Measurements from ENCODE around the gene DOCK9. TPM values are rescaled to one million over a fixed set of nuclear protein-coding genes. Genes with fewer than 3 reads are reported as not detected.

DOCK9 gene
- total RNA-seq, 1 experiment from 2014 or later = 7.7 TPM

- no peak for DNase-seq
- Histone ChIP-seq H3K36me3 (replicated peaks; ENCODE audit: control insufficient read depth, insufficient read depth, low read length) (no peaks in the 10 kb centered on the region), H3K27me3 (ENCODE audit: control insufficient read depth, insufficient read depth, low read length) (no peaks in the 10 kb centered on the region), H3K4me3 (ENCODE audit: insufficient read depth, low read depth, low read length) (no peak overlapping the region)
These were observed 129.1 kb downstream of the DOCK9 start for GRCh38 chr13:98848746-98849145.

GRCh38 chr13:98847780-98848179 is 130.1 kb downstream of the DOCK9 start:
- no peak overlapping the region for H3K4me3 ChIP-seq (ENCODE audit: insufficient read depth, low read depth, low read length)
- H3K36me3 ChIP-seq (replicated peaks; ENCODE audit: control insufficient read depth, insufficient read depth, low read length) = no peaks in the 10 kb centered on the region
- no peaks in the 10 kb centered on the region for H3K27me3 ChIP-seq (ENCODE audit: control insufficient read depth, insufficient read depth, low read length)
- DNase-seq = peak; percentile 61

- Histone ChIP-seq H3K36me3 (replicated peaks; ENCODE audit: control insufficient read depth, insufficient read depth, low read length) (no peaks in the 10 kb centered on the region), H3K4me3 (ENCODE audit: insufficient read depth, low read depth, low read length) (no peak overlapping the region), H3K27me3 (ENCODE audit: control insufficient read depth, insufficient read depth, low read length) (no peaks in the 10 kb centered on the region)
- DNase-seq = no peak
These were observed 130.9 kb downstream of the DOCK9 start for GRCh38 chr13:98846986-98847385.

- Histone ChIP-seq H3K36me3 (replicated peaks; ENCODE audit: control insufficient read depth, insufficient read depth, low read length) (no peaks in the 10 kb centered on the region), H3K4me3 (ENCODE audit: insufficient read depth, low read depth, low read length) (no peak overlapping the region), H3K27me3 (ENCODE audit: control insufficient read depth, insufficient read depth, low read length) (no peaks in the 10 kb centered on the region)
- no peak for DNase-seq
These were observed 131.3 kb downstream of the DOCK9 start for GRCh38 chr13:98846521-98846920.

- no peak for DNase-seq
- Histone ChIP-seq H3K4me3 (ENCODE audit: insufficient read depth, low read depth, low read length) (no peak overlapping the region), H3K27me3 (ENCODE audit: control insufficient read depth, insufficient read depth, low read length) (no peaks in the 10 kb centered on the region), H3K36me3 (replicated peaks; ENCODE audit: control insufficient read depth, insufficient read depth, low read length) (no peaks in the 10 kb centered on the region)
These were observed 132.1 kb downstream of the DOCK9 start for GRCh38 chr13:98845742-98846141.

- no peaks in the 10 kb centered on the region for H3K36me3 ChIP-seq (replicated peaks; ENCODE audit: control insufficient read depth, insufficient read depth, low read length)
- no peak overlapping the region for H3K4me3 ChIP-seq (ENCODE audit: insufficient read depth, low read depth, low read length)
- no peaks in the 10 kb centered on the region for H3K27me3 ChIP-seq (ENCODE audit: control insufficient read depth, insufficient read depth, low read length)
- no peak for DNase-seq
These were observed 133.8 kb downstream of the DOCK9 start for GRCh38 chr13:98844021-98844420.

GRCh38 chr13:98843482-98843877 is 134.4 kb downstream of the DOCK9 start:
- DNase-seq = no peak
- Histone ChIP-seq H3K4me3 (ENCODE audit: insufficient read depth, low read depth, low read length) (no peak overlapping the region), H3K36me3 (replicated peaks; ENCODE audit: control insufficient read depth, insufficient read depth, low read length) (no peaks in the 10 kb centered on the region), H3K27me3 (ENCODE audit: control insufficient read depth, insufficient read depth, low read length) (no peaks in the 10 kb centered on the region)

- no peaks in the 10 kb centered on the region for H3K27me3 ChIP-seq (ENCODE audit: control insufficient read depth, insufficient read depth, low read length)
- peak; percentile 57 for DNase-seq
- no peak overlapping the region for H3K4me3 ChIP-seq (ENCODE audit: insufficient read depth, low read depth, low read length)
- no peaks in the 10 kb centered on the region for H3K36me3 ChIP-seq (replicated peaks; ENCODE audit: control insufficient read depth, insufficient read depth, low read length)
These were observed 134.9 kb downstream of the DOCK9 start for GRCh38 chr13:98842858-98843481.

GRCh38 chr13:98842070-98842469 is 135.8 kb downstream of the DOCK9 start:
- Histone ChIP-seq H3K4me3 (ENCODE audit: insufficient read depth, low read depth, low read length) (no peak overlapping the region), H3K36me3 (replicated peaks; ENCODE audit: control insufficient read depth, insufficient read depth, low read length) (no peaks in the 10 kb centered on the region), H3K27me3 (ENCODE audit: control insufficient read depth, insufficient read depth, low read length) (no peaks in the 10 kb centered on the region)
- no peak for DNase-seq

- DNase-seq = peak; percentile 71
- no peak overlapping the region for H3K4me3 ChIP-seq (ENCODE audit: insufficient read depth, low read depth, low read length)
- H3K36me3 ChIP-seq (replicated peaks; ENCODE audit: control insufficient read depth, insufficient read depth, low read length) = no peaks in the 10 kb centered on the region
- no peaks in the 10 kb centered on the region for H3K27me3 ChIP-seq (ENCODE audit: control insufficient read depth, insufficient read depth, low read length)
These were observed 137.8 kb downstream of the DOCK9 start for GRCh38 chr13:98839856-98840769.

GRCh38 chr13:98838776-98839175 is 139.1 kb downstream of the DOCK9 start:
- Histone ChIP-seq H3K4me3 (ENCODE audit: insufficient read depth, low read depth, low read length) (no peak overlapping the region), H3K27me3 (ENCODE audit: control insufficient read depth, insufficient read depth, low read length) (no peaks in the 10 kb centered on the region), H3K36me3 (replicated peaks; ENCODE audit: control insufficient read depth, insufficient read depth, low read length) (no peaks in the 10 kb centered on the region)
- DNase-seq = no peak

- Histone ChIP-seq H3K36me3 (replicated peaks; ENCODE audit: control insufficient read depth, insufficient read depth, low read length) (no peaks in the 10 kb centered on the region), H3K27me3 (ENCODE audit: control insufficient read depth, insufficient read depth, low read length) (no peaks in the 10 kb centered on the region), H3K4me3 (ENCODE audit: insufficient read depth, low read depth, low read length) (no peak overlapping the region)
- DNase-seq = no peak
These were observed 140.0 kb downstream of the DOCK9 start for GRCh38 chr13:98837896-98838295.

- Histone ChIP-seq H3K4me3 (ENCODE audit: insufficient read depth, low read depth, low read length) (no peak overlapping the region), H3K27me3 (ENCODE audit: control insufficient read depth, insufficient read depth, low read length) (no peaks in the 10 kb centered on the region)
- no peak for DNase-seq
These were observed 142.7 kb downstream of the DOCK9 start for GRCh38 chr13:98835156-98835555.

GRCh38 chr13:98834254-98834960 is 143.5 kb downstream of the DOCK9 start:
- Histone ChIP-seq H3K36me3 (replicated peaks; ENCODE audit: control insufficient read depth, insufficient read depth, low read length) (no peaks in the 10 kb centered on the region), H3K4me3 (ENCODE audit: insufficient read depth, low read depth, low read length) (no peak overlapping the region), H3K27me3 (ENCODE audit: control insufficient read depth, insufficient read depth, low read length) (no peaks in the 10 kb centered on the region)
- peak; percentile 32 for DNase-seq

More at GRCh38 chr13:98835156-98835555, 142.7 kb downstream of the DOCK9 start:
- H3K36me3 ChIP-seq (replicated peaks; ENCODE audit: control insufficient read depth, insufficient read depth, low read length) = no peaks in the 10 kb centered on the region

- DNase-seq = no peak
- Histone ChIP-seq H3K27me3 (ENCODE audit: control insufficient read depth, insufficient read depth, low read length) (no peaks in the 10 kb centered on the region), H3K36me3 (replicated peaks; ENCODE audit: control insufficient read depth, insufficient read depth, low read length) (no peaks in the 10 kb centered on the region), H3K4me3 (ENCODE audit: insufficient read depth, low read depth, low read length) (no peak overlapping the region)
These were observed 146.6 kb downstream of the DOCK9 start for GRCh38 chr13:98831236-98831635.
